GM19463 (cell line): ENCODE measurements around the gene ALOX5.

Experiments used
- ATAC-seq: cut with Tn5 transposase; IDR thresholded peaks from one replicate; pipeline ENCODE4 v1.9.1; 2021; ENCODE audit warnings: mild to moderate bottlenecking, moderate library complexity; ENCODE audit not compliant: unreplicated experiment

Gene ALOX5

DNA sequence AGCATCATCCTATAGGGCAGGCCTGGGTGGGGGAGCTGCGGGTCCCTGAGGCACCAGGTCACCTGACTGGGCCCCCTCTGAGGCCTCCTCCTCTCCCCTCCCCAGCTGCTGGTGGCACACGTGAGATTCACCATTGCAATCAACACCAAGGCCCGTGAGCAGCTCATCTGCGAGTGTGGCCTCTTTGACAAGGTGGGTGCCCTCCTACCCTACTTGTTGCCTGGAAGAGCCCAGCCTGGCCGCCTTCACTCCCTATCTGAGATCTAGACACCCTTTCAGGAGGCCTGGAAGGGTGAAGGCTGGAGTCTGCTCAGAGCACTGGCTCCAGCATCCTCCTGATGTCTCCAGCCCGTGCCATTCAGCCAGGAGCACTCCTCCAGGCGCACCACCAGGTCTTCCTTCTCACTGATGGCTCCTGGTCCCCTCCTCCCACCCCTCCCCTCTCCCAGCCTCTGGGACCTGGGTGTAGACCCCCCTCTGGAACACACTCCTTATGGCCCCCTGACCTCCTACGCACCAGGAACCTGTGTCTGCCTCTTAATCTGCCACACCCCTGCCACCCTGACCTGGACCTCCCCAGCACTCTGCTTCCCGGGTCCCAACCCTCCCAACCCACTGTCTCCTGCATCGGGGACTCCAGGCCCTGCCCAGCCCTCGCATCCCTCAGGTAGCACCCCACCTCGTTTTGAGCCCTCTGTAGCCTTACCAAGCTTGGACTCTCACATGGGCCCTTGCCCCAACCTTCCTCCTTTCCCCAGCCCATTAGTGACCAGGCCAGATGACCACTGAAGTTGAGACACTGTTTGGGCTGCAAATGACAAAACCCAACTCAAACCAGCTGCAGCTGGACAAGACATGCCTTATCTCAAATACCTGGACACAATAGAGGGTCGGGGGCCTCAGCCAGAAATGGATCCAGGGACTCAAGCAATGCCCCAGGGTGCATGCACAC lies 67.5 kb downstream of the ALOX5 start:
- ATAC-seq = no peak

DNA sequence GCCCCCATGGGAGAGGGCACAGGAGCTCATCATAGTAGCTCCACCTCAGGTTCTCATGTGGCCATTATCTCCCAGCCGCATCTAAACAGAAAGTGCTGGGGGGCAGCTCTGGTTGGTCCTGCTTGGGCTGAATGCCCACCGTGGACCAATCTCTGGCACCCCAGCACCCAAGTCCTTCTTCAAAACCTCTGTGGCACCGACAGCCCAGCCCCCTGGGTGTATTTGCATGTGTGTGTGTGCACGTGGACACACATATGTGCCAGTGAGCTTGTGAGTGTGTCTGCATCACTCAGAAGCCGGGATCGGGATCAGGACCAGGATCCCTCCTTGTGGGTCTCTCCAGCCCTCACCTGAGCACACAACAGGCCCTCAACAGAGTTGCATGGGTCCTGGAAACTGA lies 68.2 kb downstream of the ALOX5 start:
- no peak for ATAC-seq

- ATAC-seq = no peak
These were observed 68.6 kb downstream of the ALOX5 start for GRCh38 chr10:45442662-45443061.

DNA sequence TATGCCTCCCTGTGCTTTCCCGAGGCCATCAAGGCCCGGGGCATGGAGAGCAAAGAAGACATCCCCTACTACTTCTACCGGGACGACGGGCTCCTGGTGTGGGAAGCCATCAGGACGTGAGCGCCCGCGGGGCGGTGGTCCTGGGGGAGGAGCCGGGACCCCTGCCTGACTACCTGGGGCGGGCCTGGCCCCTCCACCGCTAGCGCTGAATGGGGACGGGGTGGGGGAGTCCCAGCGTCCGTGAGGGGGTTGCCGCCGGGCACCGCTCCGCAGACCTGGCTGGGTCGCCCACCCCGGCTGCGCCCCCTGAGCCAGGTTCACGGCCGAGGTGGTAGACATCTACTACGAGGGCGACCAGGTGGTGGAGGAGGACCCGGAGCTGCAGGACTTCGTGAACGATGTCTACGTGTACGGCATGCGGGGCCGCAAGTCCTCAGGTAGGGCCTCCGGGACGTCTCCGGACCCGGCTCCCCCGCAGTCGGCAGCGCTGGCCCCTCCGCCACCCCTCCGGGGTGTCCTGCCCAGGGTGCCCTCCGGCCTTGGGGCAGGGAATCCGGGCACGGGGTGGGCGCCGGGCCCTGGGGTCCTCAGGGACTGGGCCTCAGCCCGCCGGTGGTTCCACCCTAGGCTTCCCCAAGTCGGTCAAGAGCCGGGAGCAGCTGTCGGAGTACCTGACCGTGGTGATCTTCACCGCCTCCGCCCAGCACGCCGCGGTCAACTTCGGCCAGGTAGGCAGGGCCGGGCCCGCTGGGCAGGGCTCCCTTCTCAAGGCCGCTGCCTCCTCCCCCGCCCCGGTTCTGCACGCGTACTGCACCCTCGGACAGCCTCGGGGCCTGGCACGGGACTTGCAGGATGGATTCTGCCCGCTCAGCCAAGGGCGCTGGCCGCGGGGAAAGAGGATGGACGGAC lies 69.3 kb downstream of the ALOX5 start:
- no peak for ATAC-seq

DNA sequence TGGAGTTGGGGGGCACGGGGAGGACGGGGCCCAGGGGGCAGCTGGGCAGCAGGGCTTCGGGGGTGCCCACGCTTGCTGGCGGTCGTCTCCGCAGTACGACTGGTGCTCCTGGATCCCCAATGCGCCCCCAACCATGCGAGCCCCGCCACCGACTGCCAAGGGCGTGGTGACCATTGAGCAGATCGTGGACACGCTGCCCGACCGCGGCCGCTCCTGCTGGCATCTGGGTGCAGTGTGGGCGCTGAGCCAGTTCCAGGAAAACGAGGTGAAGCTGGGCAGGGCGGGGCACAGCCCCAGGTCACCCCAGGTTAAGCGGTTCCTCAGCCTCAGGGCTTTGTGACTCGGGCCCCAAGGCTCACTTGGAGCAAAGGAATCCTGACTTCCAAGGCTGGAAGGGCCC lies 70.0 kb downstream of the ALOX5 start:
- ATAC-seq = no peak

- ATAC-seq = no peak
These were observed 71.2 kb downstream of the ALOX5 start for GRCh38 chr10:45444976-45445898.

DNA sequence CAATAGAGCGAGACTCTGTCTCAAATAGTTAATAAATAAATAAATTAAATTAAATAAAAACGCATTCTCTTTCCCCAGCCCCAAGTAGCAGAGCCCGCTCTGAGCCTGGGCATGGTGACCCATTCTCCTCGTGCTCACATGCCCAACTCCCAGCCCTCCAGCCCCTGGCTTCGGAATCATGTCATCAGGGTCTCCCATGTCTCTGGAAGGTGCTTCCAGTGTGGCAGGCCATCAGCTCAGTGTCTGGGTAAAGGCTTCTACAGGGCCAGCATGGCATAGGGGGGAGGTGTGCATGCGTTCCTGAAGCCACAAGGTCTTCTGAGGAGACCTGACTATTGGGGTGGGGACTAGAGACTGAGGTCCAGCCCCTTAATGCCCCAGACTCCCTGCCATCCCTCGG lies 72.8 kb downstream of the ALOX5 start:
- ATAC-seq = no peak

DNA sequence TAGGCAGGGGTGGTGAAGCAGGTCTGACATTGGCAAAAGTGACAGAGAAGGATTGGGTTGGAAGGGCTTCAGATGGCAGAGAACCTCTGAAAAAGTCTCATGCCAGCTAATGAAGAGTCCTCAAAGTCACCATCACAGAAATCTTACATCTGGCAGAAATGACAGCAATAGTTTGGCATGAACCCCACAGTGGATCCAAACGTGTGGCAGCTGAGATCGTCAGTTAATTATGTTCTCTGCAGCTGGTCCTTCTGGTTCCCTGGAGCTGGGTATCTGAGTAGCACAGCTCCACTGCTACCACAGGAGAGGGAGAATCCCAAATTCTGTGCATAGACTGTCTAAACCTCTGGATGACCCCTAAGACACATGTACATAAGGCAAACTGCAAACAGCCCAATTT lies 73.4 kb downstream of the ALOX5 start:
- ATAC-seq = no peak

GRCh38 chr10:45450866-45451265 lies 76.8 kb downstream of the ALOX5 start:
- no peak for ATAC-seq

DNA sequence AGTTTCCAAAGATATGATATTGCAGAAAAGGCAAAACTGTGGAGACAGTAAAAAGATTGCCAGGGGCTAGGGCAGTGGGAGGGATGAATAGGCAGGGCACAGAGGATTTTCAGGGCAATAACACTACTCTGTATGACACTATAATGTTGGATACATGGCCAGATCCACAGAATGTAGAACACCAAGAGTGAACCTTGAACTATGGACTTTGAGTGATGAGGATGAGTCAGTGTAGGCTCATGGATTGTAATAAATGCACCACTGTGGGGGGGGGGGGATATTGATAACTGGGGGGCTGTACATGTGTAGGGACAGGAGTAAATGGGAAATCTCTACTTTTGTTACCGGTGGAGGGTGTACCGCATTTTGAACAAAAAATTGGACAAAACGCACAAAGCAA lies 77.4 kb downstream of the ALOX5 start:
- ATAC-seq = no peak

- no peak for ATAC-seq
These were observed 78.3 kb downstream of the ALOX5 start for GRCh38 chr10:45452268-45452667.

GRCh38 chr10:45452743-45453452 lies 78.9 kb downstream of the ALOX5 start:
- no peak for ATAC-seq

- ATAC-seq = peak; percentile 89
These were observed 79.7 kb downstream of the ALOX5 start for GRCh38 chr10:45453639-45454255.

- no peak for ATAC-seq
These were observed 80.2 kb downstream of the ALOX5 start for GRCh38 chr10:45454262-45454661.

DNA sequence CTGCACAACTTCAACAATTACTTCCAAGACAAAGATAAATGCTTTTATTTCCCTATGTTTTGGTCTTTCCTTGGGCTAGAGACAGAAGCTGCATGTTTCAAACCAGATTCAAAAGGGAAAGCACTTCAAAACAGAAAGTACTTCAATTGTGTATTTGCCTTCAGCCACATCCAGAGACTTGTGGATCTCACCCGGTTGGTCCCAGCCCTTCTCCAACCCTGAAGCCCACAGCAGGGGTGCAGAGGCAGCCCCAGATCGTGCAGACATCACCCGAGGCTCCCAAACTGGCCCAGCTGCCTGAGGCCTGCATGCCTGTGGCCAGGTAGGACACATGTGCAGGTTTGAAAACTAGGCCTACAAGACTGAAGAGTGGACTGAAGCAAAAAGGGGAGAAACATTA lies 80.8 kb downstream of the ALOX5 start:
- ATAC-seq = no peak

GRCh38 chr10:45456233-45456632 lies 82.2 kb downstream of the ALOX5 start:
- no peak for ATAC-seq

- ATAC-seq = no peak
These were observed 82.8 kb downstream of the ALOX5 start for GRCh38 chr10:45456822-45457221.

DNA sequence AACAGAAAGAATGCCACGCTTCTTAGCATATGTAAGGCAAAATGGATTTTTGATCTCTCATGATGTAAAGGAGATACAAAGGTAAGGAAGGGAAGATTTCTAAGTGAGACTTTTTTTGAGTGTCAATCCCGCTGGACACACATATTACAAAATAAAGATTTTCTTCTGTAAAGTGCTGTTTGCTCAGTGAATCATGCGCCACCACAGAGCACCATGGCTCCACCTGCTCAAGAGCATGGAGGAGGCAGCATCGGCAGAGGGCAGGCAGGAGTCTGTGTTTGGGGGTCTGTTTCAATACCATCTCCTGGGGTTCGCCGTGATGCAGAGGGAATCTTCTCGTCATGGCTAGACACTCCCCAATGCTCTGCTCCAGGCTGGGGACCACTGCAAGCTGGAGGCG lies 83.5 kb downstream of the ALOX5 start:
- ATAC-seq = no peak

GRCh38 chr10:45460235-45460878 lies 86.3 kb downstream of the ALOX5 start:
- ATAC-seq = peak; percentile 35
